Measurements from ENCODE around the gene HIGD1A. TPM values are rescaled to one million over a fixed set of nuclear protein-coding genes. Genes with fewer than 3 reads are reported as not detected.

Gene HIGD1A
- total RNA-seq, 1 experiment from 2014 or later = 154 TPM

DNA sequence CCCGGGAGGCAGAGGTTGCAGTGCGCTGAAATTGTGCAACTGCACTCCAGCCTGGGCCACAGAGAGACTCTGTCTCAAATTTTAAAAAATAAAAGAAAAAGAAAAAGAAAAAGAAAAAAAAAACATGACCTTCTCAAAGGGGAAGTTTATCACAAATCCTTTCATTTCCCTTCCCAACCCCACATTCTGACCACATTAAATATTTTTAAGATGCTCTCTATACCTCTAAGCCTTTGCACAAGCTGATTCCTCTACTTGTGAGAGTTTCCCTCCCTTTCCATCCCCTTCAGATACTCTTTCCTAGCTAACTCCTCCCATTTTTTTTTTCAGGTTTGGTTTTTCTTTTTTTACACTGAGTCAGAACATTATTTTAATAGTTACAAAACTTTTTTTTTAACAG lies 4.0 kb downstream of the HIGD1A start:
- no peak overlapping the region for H3K9ac ChIP-seq (ENCODE audit: low read length)
- peaks cover 26% of the 10 kb centered on the region for H3K4me1 ChIP-seq (ENCODE audit: insufficient read depth, low read length)
- no TSS peak for BruUV-seq (replicated peaks)
- no peak overlapping the region for H3K4me3 ChIP-seq (ENCODE audit: low read length)
- no peak for DNase-seq
- no peak for ATAC-seq
- ChIA-PET CTCF (interaction anchor here (0.7 kb wide), 1 partner anchor 87 kb away, joined by 3 read pairs; no protein-coding TSS in a partner anchor), POLR2A (ENCODE audit: unreplicated experiment) (no interaction called here)
- no peaks in the 10 kb centered on the region for H3K9me2 ChIP-seq (replicated peaks; ENCODE audit: low read length)
- H2AFZ ChIP-seq (ENCODE audit: low read length) = no peak overlapping the region
- H3K79me2 ChIP-seq (ENCODE audit: low read length) = peaks cover 65% of the 10 kb centered on the region
- H3K27ac ChIP-seq (ENCODE audit: low read length) = no peak overlapping the region
- TF ChIP-seq EZH2phosphoT487 (IDR thresholded peaks at IDR 0.05; ENCODE audit: borderline replicate concordance, low read length) (no peak), EZH2 (IDR thresholded peaks at IDR 0.05; ENCODE audit: low read length, unreplicated experiment) (no peak)
- TF ChIP-seq, protein P1, sequence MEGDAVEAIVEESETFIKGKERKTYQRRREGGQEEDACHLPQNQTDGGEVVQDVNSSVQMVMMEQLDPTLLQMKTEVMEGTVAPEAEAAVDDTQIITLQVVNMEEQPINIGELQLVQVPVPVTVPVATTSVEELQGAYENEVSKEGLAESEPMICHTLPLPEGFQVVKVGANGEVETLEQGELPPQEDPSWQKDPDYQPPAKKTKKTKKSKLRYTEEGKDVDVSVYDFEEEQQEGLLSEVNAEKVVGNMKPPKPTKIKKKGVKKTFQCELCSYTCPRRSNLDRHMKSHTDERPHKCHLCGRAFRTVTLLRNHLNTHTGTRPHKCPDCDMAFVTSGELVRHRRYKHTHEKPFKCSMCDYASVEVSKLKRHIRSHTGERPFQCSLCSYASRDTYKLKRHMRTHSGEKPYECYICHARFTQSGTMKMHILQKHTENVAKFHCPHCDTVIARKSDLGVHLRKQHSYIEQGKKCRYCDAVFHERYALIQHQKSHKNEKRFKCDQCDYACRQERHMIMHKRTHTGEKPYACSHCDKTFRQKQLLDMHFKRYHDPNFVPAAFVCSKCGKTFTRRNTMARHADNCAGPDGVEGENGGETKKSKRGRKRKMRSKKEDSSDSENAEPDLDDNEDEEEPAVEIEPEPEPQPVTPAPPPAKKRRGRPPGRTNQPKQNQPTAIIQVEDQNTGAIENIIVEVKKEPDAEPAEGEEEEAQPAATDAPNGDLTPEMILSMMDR (conservative IDR thresholded peaks at IDR 0.05; ENCODE audit: low read depth, low read length) = no peak
- H3F3A ChIP-seq (ENCODE audit: low read length, unreplicated experiment) = no peaks in the 10 kb centered on the region
- intact Hi-C loops (cut with micrococcal nuclease) = no loop called here
- H3K4me2 ChIP-seq (ENCODE audit: low read length) = no peak overlapping the region
- peaks cover 7% of the 10 kb centered on the region; the same call in 1 of the 2 replicates for H4K20me1 ChIP-seq (ENCODE audit: low read length)
- 0 out of 2 replicates have a peak, but pooled peaks cover 3% of the 10 kb centered on the region for H3K36me3 ChIP-seq (ENCODE audit: low read depth, low read length)
- H3K27me3 ChIP-seq (ENCODE audit: low read length) = no peaks in the 10 kb centered on the region
- H3K9me3 ChIP-seq (ENCODE audit: low read length) = no peaks in the 10 kb centered on the region

DNA sequence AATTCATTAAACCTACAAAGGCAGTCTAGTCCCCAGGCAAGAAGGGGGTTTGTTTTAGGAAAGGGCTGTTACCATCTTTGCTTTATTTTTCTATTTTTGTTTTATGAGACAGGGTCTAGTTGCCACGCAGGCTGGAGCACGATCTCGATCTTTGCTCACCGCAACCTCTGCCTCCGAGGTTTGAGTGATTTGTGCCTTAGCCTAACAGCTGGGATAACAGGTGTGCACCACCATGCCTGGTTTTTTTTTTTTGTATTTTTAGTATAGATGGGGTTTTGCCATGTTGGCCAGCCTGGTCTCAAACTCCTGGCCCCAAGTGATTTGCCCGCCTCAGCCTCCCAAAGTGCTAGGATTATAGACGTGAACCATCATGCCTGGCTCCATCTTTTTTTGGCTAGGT lies 4.9 kb downstream of the HIGD1A start:
- Histone ChIP-seq H3K36me3 (ENCODE audit: low read depth, low read length) (0 out of 2 replicates have a peak, but pooled peaks cover 3% of the 10 kb centered on the region), H3K9ac (ENCODE audit: low read length) (no peak overlapping the region), H3K4me1 (ENCODE audit: insufficient read depth, low read length) (peaks cover 20% of the 10 kb centered on the region), H3K4me3 (ENCODE audit: low read length) (no peak overlapping the region), H3K9me3 (ENCODE audit: low read length) (no peaks in the 10 kb centered on the region), H3K79me2 (ENCODE audit: low read length) (peaks cover 68% of the 10 kb centered on the region), H3F3A (ENCODE audit: low read length, unreplicated experiment) (no peaks in the 10 kb centered on the region), H3K4me2 (ENCODE audit: low read length) (no peak overlapping the region), H4K20me1 (ENCODE audit: low read length) (peaks cover 7% of the 10 kb centered on the region; the same call in 1 of the 2 replicates), H3K9me2 (replicated peaks; ENCODE audit: low read length) (no peaks in the 10 kb centered on the region), H3K27ac (ENCODE audit: low read length) (no peak overlapping the region), H3K27me3 (ENCODE audit: low read length) (no peaks in the 10 kb centered on the region), H2AFZ (ENCODE audit: low read length) (no peak overlapping the region)
- BruUV-seq (replicated peaks) = no TSS peak
- POLR2A ChIA-PET (ENCODE audit: unreplicated experiment) = no interaction called here
- no peak for DNase-seq
- ATAC-seq = no peak
- intact Hi-C loops (cut with micrococcal nuclease) = no loop called here
- TF ChIP-seq EZH2phosphoT487 (IDR thresholded peaks at IDR 0.05; ENCODE audit: borderline replicate concordance, low read length) (no peak), EZH2 (IDR thresholded peaks at IDR 0.05; ENCODE audit: low read length, unreplicated experiment) (no peak)
- TF ChIP-seq, protein P1 (conservative IDR thresholded peaks at IDR 0.05; ENCODE audit: low read depth, low read length) = no peak
- CTCF ChIA-PET = no interaction called here

DNA sequence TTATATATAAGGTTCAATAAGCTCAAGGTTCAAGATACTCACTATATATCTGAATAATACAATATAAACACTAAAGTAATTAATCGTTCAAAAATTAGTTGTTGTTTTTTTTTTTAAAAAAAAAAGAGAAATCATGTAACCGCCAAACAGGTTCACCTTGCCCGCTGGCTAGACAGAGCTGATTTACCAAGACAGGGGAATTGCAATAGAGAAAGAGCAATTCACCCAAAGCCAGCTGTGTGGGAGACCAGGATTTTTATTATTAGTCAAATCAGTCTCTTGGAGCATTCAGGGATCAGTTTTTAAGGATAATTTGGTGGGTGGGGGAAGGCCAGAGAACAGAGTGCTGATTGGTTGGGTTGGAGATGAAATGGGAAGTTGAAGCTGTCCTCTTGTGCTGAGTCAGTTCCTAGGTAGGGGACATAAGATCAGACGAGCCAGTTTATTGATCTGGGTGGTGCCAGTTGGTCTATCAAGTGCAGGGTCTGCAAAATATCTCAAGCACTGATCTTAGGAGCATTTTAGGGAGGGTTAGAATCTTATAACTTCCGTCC lies 7.9 kb downstream of the HIGD1A start:
- no peaks in the 10 kb centered on the region for H3K9me3 ChIP-seq (ENCODE audit: low read length)
- peaks cover 6% of the 10 kb centered on the region; the same call in 1 of the 2 replicates for H3K36me3 ChIP-seq (ENCODE audit: low read depth, low read length)
- ChIA-PET CTCF (no interaction called here), POLR2A (ENCODE audit: unreplicated experiment) (interaction anchor here (0.5 to 0.7 kb wide), 2 partner anchors 8 to 10 kb away, joined by 3 to 6 read pairs; no protein-coding TSS in a partner anchor)
- H3K79me2 ChIP-seq (ENCODE audit: low read length) = peaks cover 50% of the 10 kb centered on the region
- H3K27ac ChIP-seq (ENCODE audit: low read length) = no peak overlapping the region
- H3K9ac ChIP-seq (ENCODE audit: low read length) = no peak overlapping the region
- no peaks in the 10 kb centered on the region for H3K9me2 ChIP-seq (replicated peaks; ENCODE audit: low read length)
- no peaks in the 10 kb centered on the region for H3K27me3 ChIP-seq (ENCODE audit: low read length)
- DNase-seq (no peak), ATAC-seq (no peak)
- no peaks in the 10 kb centered on the region for H4K20me1 ChIP-seq (ENCODE audit: low read length)
- intact Hi-C loops (cut with micrococcal nuclease) = no loop called here
- no peak overlapping the region for H3K4me2 ChIP-seq (ENCODE audit: low read length)
- peaks cover under 1% of the 10 kb centered on the region; the same call in 1 of the 2 replicates for H3K4me1 ChIP-seq (ENCODE audit: insufficient read depth, low read length)
- no peak overlapping the region for H2AFZ ChIP-seq (ENCODE audit: low read length)
- TF ChIP-seq EZH2phosphoT487 (IDR thresholded peaks at IDR 0.05; ENCODE audit: borderline replicate concordance, low read length) = no peak
- TF ChIP-seq EZH2 (IDR thresholded peaks at IDR 0.05; ENCODE audit: low read length, unreplicated experiment) = no peak
- TF ChIP-seq, protein P1 (conservative IDR thresholded peaks at IDR 0.05; ENCODE audit: low read depth, low read length) = no peak
- BruUV-seq (replicated peaks) = no TSS peak
- H3K4me3 ChIP-seq (ENCODE audit: low read length) = no peak overlapping the region
- no peaks in the 10 kb centered on the region for H3F3A ChIP-seq (ENCODE audit: low read length, unreplicated experiment)

Measured in PC-3 (cell line).